ENCODE measurements around the gene ADAMTS2. TPM values are rescaled to one million over a fixed set of nuclear protein-coding genes. Genes with fewer than 3 reads are reported as not detected.

Gene ADAMTS2
- total RNA-seq, 1 donor from 2014 or later = 18.8 TPM

DNA sequence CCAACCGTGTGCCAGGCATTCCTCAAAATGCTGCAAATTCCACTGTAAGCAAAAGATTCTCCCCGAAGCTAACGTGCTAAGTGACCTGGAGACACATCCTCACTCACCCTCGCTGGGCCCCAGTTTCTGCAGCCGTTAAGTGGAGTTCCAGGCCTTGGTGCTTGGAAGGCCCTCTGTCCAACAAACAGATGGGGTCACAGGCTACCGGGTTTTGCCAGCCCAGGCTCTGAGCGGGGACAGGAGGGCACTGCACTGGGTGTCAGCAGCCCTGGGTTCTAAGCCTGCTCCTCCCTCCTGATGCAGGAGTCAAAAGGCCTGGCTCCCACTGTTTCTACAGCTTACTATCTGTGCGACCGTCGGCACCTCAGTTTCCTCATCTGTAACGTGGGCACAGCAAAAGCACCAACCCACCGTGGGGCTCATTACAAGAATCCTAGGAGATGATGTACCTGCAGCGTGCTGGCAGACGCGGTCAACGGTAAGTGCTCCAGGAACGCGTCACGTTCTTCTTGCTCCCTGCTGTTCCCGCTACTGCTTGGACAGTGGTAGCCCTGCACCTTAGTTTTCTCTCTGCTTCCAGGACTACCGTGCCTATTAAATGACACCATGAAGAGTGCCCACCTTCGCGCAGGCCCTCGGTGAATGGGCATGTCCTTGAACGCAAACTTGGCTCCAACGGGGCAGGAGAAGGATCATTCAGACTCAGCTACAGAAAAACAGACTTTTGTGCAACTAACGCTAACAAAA is 84.8 kb downstream of the ADAMTS2 start:
- Mint-ChIP-seq H3K27me3 (ENCODE audit: low read depth, unreplicated experiment) (peaks cover 14% of the 10 kb centered on the region), H3K27ac (ENCODE audit: unreplicated experiment) (no peak overlapping the region), H3K9me3 (ENCODE audit: unreplicated experiment) (no peaks in the 10 kb centered on the region), H3K36me3 (ENCODE audit: low read depth, unreplicated experiment) (peaks cover 4% of the 10 kb centered on the region), H3K4me1 (ENCODE audit: low read depth, unreplicated experiment) (no peaks in the 10 kb centered on the region), H3K4me3 (ENCODE audit: unreplicated experiment) (no peak overlapping the region)
- no peak overlapping the region for H2AFZ ChIP-seq (ENCODE audit: low read depth, low read length)
- H3K36me3 ChIP-seq (ENCODE audit: insufficient read depth, low read length) = no peaks in the 10 kb centered on the region
- no peak overlapping the region for H3K4me2 ChIP-seq (ENCODE audit: low read length)
- H4K20me1 ChIP-seq (ENCODE audit: insufficient read depth, low read length) = no peaks in the 10 kb centered on the region
- no peaks in the 10 kb centered on the region for H3K27me3 ChIP-seq (ENCODE audit: insufficient read depth, low read length)
- H3K27ac ChIP-seq (ENCODE audit: low read depth, low read length) = no peak overlapping the region
- H3K79me2 ChIP-seq (ENCODE audit: insufficient read depth, low read length) = no peaks in the 10 kb centered on the region
- no peak overlapping the region for H3K4me3 ChIP-seq (ENCODE audit: insufficient read depth, low read depth, low read length)
- DNase-seq (ENCODE audit: low read depth) (no peak), FAIRE-seq (no peak)
- no peak overlapping the region for H3K9ac ChIP-seq (ENCODE audit: low read length)
- H3K4me1 ChIP-seq (ENCODE audit: insufficient read depth, low read length) = peaks cover 14% of the 10 kb centered on the region
- no peak for TF ChIP-seq EZH2 (IDR thresholded peaks at IDR 0.05; ENCODE audit: insufficient read depth, low read length)
- TF ChIP-seq, protein P1, sequence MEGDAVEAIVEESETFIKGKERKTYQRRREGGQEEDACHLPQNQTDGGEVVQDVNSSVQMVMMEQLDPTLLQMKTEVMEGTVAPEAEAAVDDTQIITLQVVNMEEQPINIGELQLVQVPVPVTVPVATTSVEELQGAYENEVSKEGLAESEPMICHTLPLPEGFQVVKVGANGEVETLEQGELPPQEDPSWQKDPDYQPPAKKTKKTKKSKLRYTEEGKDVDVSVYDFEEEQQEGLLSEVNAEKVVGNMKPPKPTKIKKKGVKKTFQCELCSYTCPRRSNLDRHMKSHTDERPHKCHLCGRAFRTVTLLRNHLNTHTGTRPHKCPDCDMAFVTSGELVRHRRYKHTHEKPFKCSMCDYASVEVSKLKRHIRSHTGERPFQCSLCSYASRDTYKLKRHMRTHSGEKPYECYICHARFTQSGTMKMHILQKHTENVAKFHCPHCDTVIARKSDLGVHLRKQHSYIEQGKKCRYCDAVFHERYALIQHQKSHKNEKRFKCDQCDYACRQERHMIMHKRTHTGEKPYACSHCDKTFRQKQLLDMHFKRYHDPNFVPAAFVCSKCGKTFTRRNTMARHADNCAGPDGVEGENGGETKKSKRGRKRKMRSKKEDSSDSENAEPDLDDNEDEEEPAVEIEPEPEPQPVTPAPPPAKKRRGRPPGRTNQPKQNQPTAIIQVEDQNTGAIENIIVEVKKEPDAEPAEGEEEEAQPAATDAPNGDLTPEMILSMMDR (IDR thresholded peaks at IDR 0.05; ENCODE audit: insufficient read depth, low read depth, low read length) = no peak
- H3K9me3 ChIP-seq (ENCODE audit: insufficient read depth, low read depth, low read length) = no peaks in the 10 kb centered on the region

DNA sequence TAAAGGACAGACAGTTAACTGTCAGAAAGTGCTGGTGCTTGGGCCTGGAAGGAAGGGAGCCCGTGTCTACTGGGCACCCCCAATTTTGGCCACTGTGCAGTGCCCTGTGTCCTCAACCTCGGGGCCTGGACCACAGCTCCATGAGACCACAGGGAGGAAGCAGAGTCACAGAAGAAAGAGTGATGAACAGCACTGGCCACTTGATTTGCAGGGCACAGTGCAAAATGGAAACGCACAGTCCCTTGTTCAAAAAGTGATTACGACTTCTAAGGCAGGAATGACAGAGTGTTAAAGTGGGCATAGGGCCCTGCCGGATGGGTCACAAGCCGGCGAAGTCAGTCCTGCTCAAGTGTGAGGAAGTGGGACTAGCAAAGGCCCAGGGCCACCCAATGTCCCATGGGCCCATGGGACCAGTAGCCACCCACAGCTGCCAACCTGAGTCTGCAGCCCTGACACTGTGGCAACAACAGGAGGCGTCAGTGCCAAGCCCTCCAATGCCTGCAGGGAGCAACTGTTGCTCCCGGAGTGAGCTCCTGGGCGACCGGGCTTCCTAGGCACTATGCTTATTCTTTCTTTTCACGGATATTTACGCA is 85.4 kb downstream of the ADAMTS2 start:
- Histone ChIP-seq H3K4me1 (ENCODE audit: insufficient read depth, low read length) (peaks cover 8% of the 10 kb centered on the region), H3K27ac (ENCODE audit: low read depth, low read length) (no peak overlapping the region), H2AFZ (ENCODE audit: low read depth, low read length) (no peak overlapping the region), H3K4me3 (ENCODE audit: insufficient read depth, low read depth, low read length) (no peak overlapping the region), H3K79me2 (ENCODE audit: insufficient read depth, low read length) (no peaks in the 10 kb centered on the region), H3K4me2 (ENCODE audit: low read length) (no peak overlapping the region), H4K20me1 (ENCODE audit: insufficient read depth, low read length) (no peaks in the 10 kb centered on the region), H3K27me3 (ENCODE audit: insufficient read depth, low read length) (no peaks in the 10 kb centered on the region), H3K9me3 (ENCODE audit: insufficient read depth, low read depth, low read length) (no peaks in the 10 kb centered on the region), H3K9ac (ENCODE audit: low read length) (no peak overlapping the region), H3K36me3 (ENCODE audit: insufficient read depth, low read length) (no peaks in the 10 kb centered on the region)
- no peak for TF ChIP-seq EZH2 (IDR thresholded peaks at IDR 0.05; ENCODE audit: insufficient read depth, low read length)
- TF ChIP-seq, protein P1 (IDR thresholded peaks at IDR 0.05; ENCODE audit: insufficient read depth, low read depth, low read length) = no peak
- FAIRE-seq (no peak), DNase-seq (ENCODE audit: low read depth) (no peak)
- Mint-ChIP-seq H3K27ac (ENCODE audit: unreplicated experiment) (no peak overlapping the region), H3K27me3 (ENCODE audit: low read depth, unreplicated experiment) (peaks cover 14% of the 10 kb centered on the region), H3K9me3 (ENCODE audit: unreplicated experiment) (peaks cover 4% of the 10 kb centered on the region), H3K36me3 (ENCODE audit: low read depth, unreplicated experiment) (peaks cover 7% of the 10 kb centered on the region), H3K4me3 (ENCODE audit: unreplicated experiment) (no peak overlapping the region), H3K4me1 (ENCODE audit: low read depth, unreplicated experiment) (no peaks in the 10 kb centered on the region)

All from astrocyte (in vitro differentiated cells and primary cell).